HEK293 (cell line): ENCODE data around the gene DLEC1.

ENCODE experiments used
- CTCF ChIA-PET: fragments of 350-600 bp; formaldehyde crosslinking; extraction: SDS; loops from one replicate; lab custom pipeline; 2021; ENCODE audit warnings: antibody characterized with exemption; lab: Yijun Ruan, JAX
- POLR2A ChIA-PET: fragments of 300-600 bp; formaldehyde crosslinking; extraction: SDS; loops from one replicate; lab custom pipeline; 2020; ENCODE audit warnings: antibody characterized with exemption, inconsistent platforms; lab: Yijun Ruan, JAX
- H3K27ac ChIP-seq: fragments of 200-500 bp; sonication (Bioruptor generic); 2 replicates; pipeline ENCODE4 v1.5.1; 2014; ENCODE audit warnings: low read depth, low read length, control low read depth, inconsistent platforms; ENCODE audit errors: extremely low read depth
- H3K36me3 ChIP-seq, 2 experiments: fragments of 200-500 bp in 1 of 2; sonication (Bioruptor generic) in 1 of 2; 1 replicate in 1 of 2; 2 replicates in 1 of 2; pipeline ENCODE4 v1.5.1; 2014 to 2017; ENCODE audit warnings: inconsistent platforms in 2 of 2, low read length in 2 of 2; ENCODE audit not compliant: control insufficient read depth in 2 of 2, insufficient read depth in 1 of 2
- H3K4me1 ChIP-seq: fragments of 200-500 bp; sonication (Bioruptor generic); 2 replicates; pipeline ENCODE4 v1.5.1; 2014; ENCODE audit warnings: mild to moderate bottlenecking, low read length, inconsistent platforms; ENCODE audit not compliant: control insufficient read depth, insufficient read depth
- H3K4me3 ChIP-seq: 2 replicates; pipeline ENCODE4 v1.5.1; 2011; ENCODE audit warnings: low read depth, mild to moderate bottlenecking, control low read depth, low read length, moderate library complexity
- H3K9me3 ChIP-seq: fragments of 200-500 bp; sonication (Bioruptor generic); 2 replicates; pipeline ENCODE4 v1.5.1; 2014; ENCODE audit warnings: low read depth, low read length, inconsistent platforms; ENCODE audit not compliant: control insufficient read depth, insufficient read depth
- PRDM4 ChIP-seq: fragments of 450-650 bp; formaldehyde crosslinking; IDR thresholded peaks from 2 replicates; pipeline ENCODE4 v1.5.1; 2017; ENCODE audit warnings: missing biosample characterization, missing genetic modification characterization
- REST ChIP-seq: fragments of 450-650 bp; formaldehyde crosslinking; IDR thresholded peaks from 2 replicates; pipeline ENCODE4 v1.5.1; 2016; ENCODE audit warnings: missing biosample characterization, missing genetic modification characterization
- SCRT2 ChIP-seq: fragments of 450-650 bp; formaldehyde crosslinking; IDR thresholded peaks from 2 replicates; pipeline ENCODE4 v1.5.1; 2016; ENCODE audit warnings: missing biosample characterization, missing genetic modification characterization
- SETDB1 ChIP-seq: IDR thresholded peaks from one replicate; pipeline ENCODE4 v1.6.1; 2017; ENCODE audit warnings: mild to moderate bottlenecking, low read length, moderate library complexity, mixed read lengths; ENCODE audit not compliant: insufficient read length
- ZBTB6 ChIP-seq: fragments of 450-650 bp; formaldehyde crosslinking; IDR thresholded peaks from 2 replicates; pipeline ENCODE4 v1.5.1; 2017; ENCODE audit warnings: missing biosample characterization, missing genetic modification characterization
- ZNF16 ChIP-seq: fragments of 450-650 bp; formaldehyde crosslinking; IDR thresholded peaks from 2 replicates; pipeline ENCODE4 v1.5.1; 2016; ENCODE audit warnings: low read depth, missing biosample characterization, missing genetic modification characterization
- ZNF24 ChIP-seq: fragments of 450-650 bp; formaldehyde crosslinking; IDR thresholded peaks from 2 replicates; pipeline ENCODE4 v1.5.1; 2016; ENCODE audit warnings: missing biosample characterization, missing genetic modification characterization
- ZNF391 ChIP-seq: fragments of 450-650 bp; formaldehyde crosslinking; IDR thresholded peaks from 2 replicates; pipeline ENCODE4 v1.5.1; 2016; ENCODE audit warnings: low read depth, missing biosample characterization, missing genetic modification characterization, borderline replicate concordance
- ZNF521 ChIP-seq: fragments of 450-650 bp; formaldehyde crosslinking; IDR thresholded peaks from 2 replicates; pipeline ENCODE4 v1.5.1; 2017; ENCODE audit warnings: missing biosample characterization, mild to moderate bottlenecking, missing genetic modification characterization
- ZNF548 ChIP-seq: fragments of 450-650 bp; formaldehyde crosslinking; IDR thresholded peaks from 2 replicates; pipeline ENCODE4 v1.5.1; 2016; ENCODE audit warnings: missing biosample characterization, missing genetic modification characterization
- ZNF580 ChIP-seq: fragments of 450-650 bp; formaldehyde crosslinking; IDR thresholded peaks from 2 replicates; pipeline ENCODE4 v1.5.1; 2016; ENCODE audit warnings: missing biosample characterization, missing genetic modification characterization
- ZNF76 ChIP-seq: fragments of 450-650 bp; formaldehyde crosslinking; IDR thresholded peaks from 2 replicates; pipeline ENCODE4; 2016; ENCODE audit warnings: low read depth, missing biosample characterization, missing genetic modification characterization, borderline replicate concordance
- ZSCAN23 ChIP-seq: fragments of 450-650 bp; formaldehyde crosslinking; IDR thresholded peaks from 2 replicates; pipeline ENCODE4 v1.5.1; 2016; ENCODE audit warnings: missing biosample characterization, missing genetic modification characterization

The DLEC1 gene

GRCh38 chr3:38022896-38023709 lies 15.9 kb upstream of the DLEC1 start:
- POLR2A ChIA-PET, result no interaction called here
- no peaks in the 10 kb centered on the region for H3K36me3 ChIP-seq
- no peak overlapping the region for H3K4me3 ChIP-seq
- H3K9me3 ChIP-seq, result no peaks in the 10 kb centered on the region
- no peaks in the 10 kb centered on the region for H3K4me1 ChIP-seq
- CTCF ChIA-PET, result interaction anchor here (0.6 kb wide), 2 partner anchors 18 to 26 kb away, joined by 3 read pairs; no protein-coding TSS in a partner anchor
- no peak overlapping the region for H3K27ac ChIP-seq
- no peak for TF ChIP-seq ZNF548 (tag by site-specific recombination)
- TF ChIP-seq ZBTB6 (tag by site-specific recombination), result no peak
- no peak for TF ChIP-seq SETDB1
- TF ChIP-seq ZSCAN23 (tag by site-specific recombination), result no peak
- TF ChIP-seq ZNF24 (tag by site-specific recombination), result no peak
- no peak for TF ChIP-seq ZNF391 (tag by site-specific recombination)
- no peak for TF ChIP-seq ZNF16 (tag by site-specific recombination)
- TF ChIP-seq ZNF76 (tag by site-specific recombination), result no peak
- no peak for TF ChIP-seq SCRT2 (tag by site-specific recombination)
- TF ChIP-seq ZNF580 (tag by site-specific recombination), result no peak

- Histone ChIP-seq H3K27ac (no peak overlapping the region), H3K9me3 (no peaks in the 10 kb centered on the region), H3K36me3 (no peaks in the 10 kb centered on the region), H3K4me1 (no peaks in the 10 kb centered on the region), H3K4me3 (no peak overlapping the region)
- no peak for TF ChIP-seq PRDM4
- TF ChIP-seq REST (tag by site-specific recombination), result no peak
- no peak for TF ChIP-seq ZNF521
- CTCF ChIA-PET, result no interaction called here
- POLR2A ChIA-PET, result no interaction called here
Observed at GRCh38 chr3:38026856-38027255, 12.2 kb upstream of the DLEC1 start.
